HEK293 (cell line): Measurements from ENCODE around the gene STIP1.

ENCODE experiments used
- CTCF ChIA-PET: fragments of 350-600 bp; formaldehyde crosslinking; extraction: SDS; loops from one replicate; lab custom pipeline; 2021; ENCODE audit warnings: antibody characterized with exemption; lab: Yijun Ruan, JAX
- POLR2A ChIA-PET: fragments of 300-600 bp; formaldehyde crosslinking; extraction: SDS; loops from one replicate; lab custom pipeline; 2020; ENCODE audit warnings: antibody characterized with exemption, inconsistent platforms; lab: Yijun Ruan, JAX
- H3K27ac ChIP-seq: fragments of 200-500 bp; sonication (Bioruptor generic); 2 replicates; pipeline ENCODE4 v1.5.1; 2014; ENCODE audit warnings: low read depth, low read length, control low read depth, inconsistent platforms; ENCODE audit errors: extremely low read depth
- H3K36me3 ChIP-seq, 2 experiments: fragments of 200-500 bp in 1 of 2; sonication (Bioruptor generic) in 1 of 2; 1 replicate in 1 of 2; 2 replicates in 1 of 2; pipeline ENCODE4 v1.5.1; 2014 to 2017; ENCODE audit warnings: inconsistent platforms in 2 of 2, low read length in 2 of 2; ENCODE audit not compliant: control insufficient read depth in 2 of 2, insufficient read depth in 1 of 2
- H3K4me1 ChIP-seq: fragments of 200-500 bp; sonication (Bioruptor generic); 2 replicates; pipeline ENCODE4 v1.5.1; 2014; ENCODE audit warnings: mild to moderate bottlenecking, low read length, inconsistent platforms; ENCODE audit not compliant: control insufficient read depth, insufficient read depth
- H3K4me3 ChIP-seq: 2 replicates; pipeline ENCODE4 v1.5.1; 2011; ENCODE audit warnings: low read depth, mild to moderate bottlenecking, control low read depth, low read length, moderate library complexity
- H3K9me3 ChIP-seq: fragments of 200-500 bp; sonication (Bioruptor generic); 2 replicates; pipeline ENCODE4 v1.5.1; 2014; ENCODE audit warnings: low read depth, low read length, inconsistent platforms; ENCODE audit not compliant: control insufficient read depth, insufficient read depth
- KLF8 ChIP-seq: fragments of 450-650 bp; formaldehyde crosslinking; IDR thresholded peaks from 2 replicates; pipeline ENCODE4 v1.5.1; 2016; ENCODE audit warnings: missing biosample characterization, missing genetic modification characterization
- ZBTB1 ChIP-seq: fragments of 450-650 bp; formaldehyde crosslinking; IDR thresholded peaks from 2 replicates; pipeline ENCODE4 v1.5.1; 2016; ENCODE audit warnings: missing biosample characterization, missing genetic modification characterization
- ZFP37 ChIP-seq: fragments of 450-650 bp; formaldehyde crosslinking; IDR thresholded peaks from 2 replicates; pipeline ENCODE4 v1.5.1; 2016; ENCODE audit warnings: missing biosample characterization, missing genetic modification characterization
- ZFP41 ChIP-seq: fragments of 450-650 bp; formaldehyde crosslinking; IDR thresholded peaks from 2 replicates; pipeline ENCODE4 v1.5.1; 2016; ENCODE audit warnings: missing biosample characterization, missing genetic modification characterization, borderline replicate concordance
- TF ChIP-seq, protein P1 (sequence below): fragments of 450-650 bp; formaldehyde crosslinking; IDR thresholded peaks from 2 replicates; pipeline ENCODE4 v1.5.1; 2016; ENCODE audit warnings: missing biosample characterization, missing genetic modification characterization

Gene STIP1

DNA sequence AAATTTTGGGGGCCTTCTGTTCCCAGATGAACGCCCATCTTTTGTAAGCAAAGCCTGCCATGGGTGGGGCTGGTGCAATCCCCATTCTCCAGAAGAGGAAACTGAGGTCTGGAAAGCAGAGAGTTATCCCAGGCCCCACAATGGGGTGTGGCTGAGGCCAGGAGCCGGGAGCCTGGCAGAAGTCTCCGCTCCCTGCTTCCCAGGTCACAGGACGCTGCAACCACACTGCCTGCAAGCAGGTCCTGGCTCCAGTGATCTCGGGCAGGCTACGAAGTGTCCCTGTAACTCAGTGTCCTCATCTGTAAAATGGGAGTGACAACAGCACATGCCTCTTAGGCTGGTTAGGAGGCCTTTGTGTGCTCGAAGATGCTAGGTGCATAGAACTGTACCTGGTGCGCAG is 67.1 kb downstream of the STIP1 start:
- CTCF ChIA-PET = interaction anchor here (3.6 kb wide), 1 partner anchor 50 kb away, joined by 48 read pairs; the partner anchor contains the start of gene CATSPERZ
- no peak overlapping the region for H3K27ac ChIP-seq
- TF ChIP-seq ZFP41 (tag by site-specific recombination) = no peak
- TF ChIP-seq, protein P1, sequence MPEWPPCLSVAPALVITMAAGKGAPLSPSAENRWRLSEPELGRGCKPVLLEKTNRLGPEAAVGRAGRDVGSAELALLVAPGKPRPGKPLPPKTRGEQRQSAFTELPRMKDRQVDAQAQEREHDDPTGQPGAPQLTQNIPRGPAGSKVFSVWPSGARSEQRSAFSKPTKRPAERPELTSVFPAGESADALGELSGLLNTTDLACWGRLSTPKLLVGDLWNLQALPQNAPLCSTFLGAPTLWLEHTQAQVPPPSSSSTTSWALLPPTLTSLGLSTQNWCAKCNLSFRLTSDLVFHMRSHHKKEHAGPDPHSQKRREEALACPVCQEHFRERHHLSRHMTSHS = no peak
- no peak for TF ChIP-seq ZFP37 (tag by site-specific recombination)
- peak; percentile 39; the same call in 1 of the 2 replicates for TF ChIP-seq KLF8
- no peak overlapping the region for H3K4me3 ChIP-seq
- POLR2A ChIA-PET = interaction anchor here (0.5 to 4.2 kb wide), 8 partner anchors 10 to 68 kb away, joined by 3 to 52 read pairs (median 4); partner anchors contain the start of genes FKBP2 and STIP1
- peaks cover 0 to 28% of the 10 kb centered on the region in 2 experiments; a peak in 2 of 3 replicates for H3K36me3 ChIP-seq
- H3K9me3 ChIP-seq = no peaks in the 10 kb centered on the region
- H3K4me1 ChIP-seq = peaks cover 10% of the 10 kb centered on the region

DNA sequence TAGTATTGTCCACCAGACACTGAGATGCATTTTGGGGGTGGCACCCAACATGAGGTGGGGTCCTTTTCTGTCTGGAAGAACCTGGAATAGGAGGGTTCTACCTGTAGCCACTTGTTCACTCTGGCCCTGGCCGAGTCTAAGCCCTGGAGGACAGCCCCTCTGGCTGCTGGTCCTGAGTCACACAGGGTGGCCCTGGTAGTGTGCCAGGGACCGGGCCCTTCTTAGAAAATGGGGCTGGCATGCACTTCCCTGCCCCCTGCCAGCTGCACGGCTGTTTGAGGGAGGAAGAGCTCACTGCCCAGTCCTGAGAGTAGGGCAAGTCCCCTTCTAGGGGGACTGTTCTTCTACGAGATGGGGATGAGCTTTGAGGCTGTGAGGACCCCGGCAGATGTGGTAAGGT is 67.5 kb downstream of the STIP1 start:
- H3K4me3 ChIP-seq = no peak overlapping the region
- H3K9me3 ChIP-seq = no peaks in the 10 kb centered on the region
- ChIA-PET CTCF (no interaction called here), POLR2A (interaction anchor here (1.0 to 1.6 kb wide), 3 partner anchors 12 to 68 kb away, joined by 3 to 4 read pairs (median 3); partner anchors contain the start of genes FKBP2 and STIP1)
- no peak for TF ChIP-seq ZBTB1 (tag by site-specific recombination)
- H3K27ac ChIP-seq = no peak overlapping the region
- H3K4me1 ChIP-seq = peaks cover 10% of the 10 kb centered on the region
- peaks cover 0 to 33% of the 10 kb centered on the region in 2 experiments; a peak in 2 of 3 replicates for H3K36me3 ChIP-seq
